Body of pancreas (tissue), 4 donors: ENCODE measurements around the gene NDUFV3. TPM values are rescaled to one million over a fixed set of nuclear protein-coding genes. Genes with fewer than 3 reads are reported as not detected.
"Not testable (repeated sequence)": the region's sequence is repeated elsewhere in the genome, so short reads cannot be mapped to it uniquely, and the experiment has no call there.

Experiments used
- ATAC-seq: fragments of 150-250 bp; one replicate; pipeline ENCODE4 v1.9.1; 2016
- DNase-seq, 4 donors: peaks; one replicate each; pipeline ENCODE4 v3.0.0-alpha.2; 2019
- H3K27ac ChIP-seq, 4 donors: fragments of 200-600 bp; sonication (generic); 1 replicate in 3 of 4; 2 replicates in 1 of 4; pipeline versions ENCODE4 v1.5.1 to v1.6.1; 2016 to 2019; ENCODE audit warnings: mild to moderate bottlenecking in 1 of 4, mixed read lengths in 1 of 4, moderate library complexity in 1 of 4
- H3K27me3 ChIP-seq, 2 donors: fragments of 200-600 bp; sonication (generic); one replicate each; pipeline ENCODE4 v1.6.0; 2016; ENCODE audit warnings: mild to moderate bottlenecking in 1 of 2
- H3K36me3 ChIP-seq, 2 donors: fragments of 200-600 bp; sonication (generic); replicated peaks in 1 of 2; 2 replicates each; pipeline ENCODE4 v1.5.1; 2016; ENCODE audit warnings: low read depth in 2 of 2; ENCODE audit not compliant: insufficient read depth in 1 of 2
- H3K4me1 ChIP-seq: fragments of 200-600 bp; sonication (generic); one replicate; pipeline ENCODE4 v1.6.0; 2016
- H3K4me3 ChIP-seq, 2 donors: fragments of 200-600 bp; sonication (generic); 1 replicate in 1 of 2; 2 replicates in 1 of 2; pipeline ENCODE4 v1.5.1; 2016 to 2019
- H3K9me3 ChIP-seq, 3 donors: fragments of 200-600 bp; sonication (generic); 1 replicate in 2 of 3; 2 replicates in 1 of 3; pipeline ENCODE4 v1.5.1; 2016
- POLR2A ChIP-seq, 3 donors: fragments of 450-650 bp; IDR thresholded peaks; one replicate each; pipeline ENCODE4 v1.6.1; 2016; ENCODE audit warnings: antibody characterized with exemption in 3 of 3, mild to moderate bottlenecking in 2 of 3
- WGBS, 2 donors: methylation state at CpG; one replicate each; pipeline ENCODE4 v1.1.5; 2017; 5-methylcytosine and 5-hydroxymethylcytosine counted together
- intact Hi-C: fragments of 100-400 bp; cut with DNase I; formaldehyde crosslinking; loops from one replicate; pipeline ENCODE4 v1.15.1; 2023
- total RNA-seq, 2 donors: library from RNA; depleted of rRNA; stranded (reverse); fragments of >200 nt; gene quantifications; one replicate each; pipeline ENCODE4 v1.1.0, GENCODE V29; 2016
- TF ChIP-seq, protein P1 (sequence below), 7 experiments: fragments of 450-650 bp in 4 of 7; fragments of 200-600 bp in 3 of 7; sonication (generic) in 3 of 7; IDR thresholded peaks; one replicate each; pipeline ENCODE4 v1.5.1; 2016 to 2019; ENCODE audit warnings: antibody characterized with exemption in 7 of 7

Gene NDUFV3
- total RNA-seq, 2 donors from 2014 or later = 42.3 to 55.0 TPM

DNA sequence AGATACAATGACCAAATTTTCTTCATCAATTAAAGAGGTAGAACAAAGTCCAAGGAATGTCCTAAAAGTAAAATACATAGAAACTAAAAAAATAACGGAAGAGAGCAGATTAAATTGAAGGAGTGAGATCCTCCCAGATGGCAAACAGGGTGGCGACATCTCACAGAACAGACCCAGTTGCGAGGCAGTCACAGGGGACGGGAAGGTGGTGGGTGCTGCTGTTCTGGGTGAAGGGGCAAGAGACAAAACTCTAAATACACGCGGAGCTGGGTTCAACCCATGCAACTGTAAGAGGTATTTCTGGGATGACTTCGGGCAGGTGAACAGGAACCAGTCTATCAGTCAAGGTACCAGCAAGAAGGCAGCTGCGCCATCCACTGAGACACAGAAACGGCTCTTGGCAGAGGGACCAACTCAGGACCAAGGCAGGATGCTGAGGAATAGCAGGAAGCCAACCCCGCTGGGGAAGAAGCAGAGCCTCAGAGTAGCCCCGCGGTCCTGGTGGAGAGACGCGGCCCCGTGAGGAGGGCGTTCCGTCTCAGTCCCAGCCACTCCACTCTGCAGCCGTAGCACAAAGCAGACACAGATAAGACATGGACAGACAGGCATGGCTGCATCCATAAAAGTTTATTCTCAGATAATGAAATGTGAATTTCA, 45.9 kb upstream of the NDUFV3 start:
- intact Hi-C loops = no loop called here
- 81 to 83% methylated on average over 17 to 18 of the region's 18 CpGs for WGBS, 2 donors
- H3K27me3 ChIP-seq = no peaks in the 10 kb centered on the region
- TF ChIP-seq, protein P1, sequence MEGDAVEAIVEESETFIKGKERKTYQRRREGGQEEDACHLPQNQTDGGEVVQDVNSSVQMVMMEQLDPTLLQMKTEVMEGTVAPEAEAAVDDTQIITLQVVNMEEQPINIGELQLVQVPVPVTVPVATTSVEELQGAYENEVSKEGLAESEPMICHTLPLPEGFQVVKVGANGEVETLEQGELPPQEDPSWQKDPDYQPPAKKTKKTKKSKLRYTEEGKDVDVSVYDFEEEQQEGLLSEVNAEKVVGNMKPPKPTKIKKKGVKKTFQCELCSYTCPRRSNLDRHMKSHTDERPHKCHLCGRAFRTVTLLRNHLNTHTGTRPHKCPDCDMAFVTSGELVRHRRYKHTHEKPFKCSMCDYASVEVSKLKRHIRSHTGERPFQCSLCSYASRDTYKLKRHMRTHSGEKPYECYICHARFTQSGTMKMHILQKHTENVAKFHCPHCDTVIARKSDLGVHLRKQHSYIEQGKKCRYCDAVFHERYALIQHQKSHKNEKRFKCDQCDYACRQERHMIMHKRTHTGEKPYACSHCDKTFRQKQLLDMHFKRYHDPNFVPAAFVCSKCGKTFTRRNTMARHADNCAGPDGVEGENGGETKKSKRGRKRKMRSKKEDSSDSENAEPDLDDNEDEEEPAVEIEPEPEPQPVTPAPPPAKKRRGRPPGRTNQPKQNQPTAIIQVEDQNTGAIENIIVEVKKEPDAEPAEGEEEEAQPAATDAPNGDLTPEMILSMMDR (IDR thresholded peaks at IDR 0.05) = no peak
- TF ChIP-seq POLR2A (IDR thresholded peaks at IDR 0.05) = no peak
- peak in 2 of 4 donors; percentile 4 to 9 for DNase-seq
- no peaks in the 10 kb centered on the region for H3K4me1 ChIP-seq
- H3K9me3 ChIP-seq = no peaks in the 10 kb centered on the region
- no peak for ATAC-seq
- peaks cover 6 to 23% of the 10 kb centered on the region in 2 donors for H3K36me3 ChIP-seq
- no peak overlapping the region for H3K27ac ChIP-seq
- no peak overlapping the region for H3K4me3 ChIP-seq

DNA sequence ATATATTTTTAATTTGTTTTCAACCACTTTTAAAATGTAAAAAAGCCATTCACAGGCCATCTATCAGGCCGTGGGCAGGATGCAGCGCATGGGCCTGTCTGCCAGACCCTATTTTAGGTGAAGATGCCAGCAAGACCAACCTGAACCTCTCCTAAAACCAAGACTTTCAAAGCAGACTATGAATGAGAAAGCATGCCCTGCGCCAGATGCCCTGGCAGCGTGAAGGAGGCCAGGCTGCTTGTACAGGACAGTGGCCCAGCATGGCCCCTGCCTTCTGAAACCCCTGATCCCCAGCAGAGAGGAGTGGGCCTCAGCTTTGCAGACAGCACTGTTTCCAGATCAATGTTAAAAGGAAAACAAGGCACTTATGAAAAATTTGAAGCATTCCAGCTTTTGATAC, 45.4 kb upstream of the NDUFV3 start:
- peaks cover 1 to 25% of the 10 kb centered on the region in 2 donors for H3K36me3 ChIP-seq
- WGBS, 2 donors = 90 to 98% methylated on average over 4 of the region's 4 CpGs
- H3K9me3 ChIP-seq = no peaks in the 10 kb centered on the region
- intact Hi-C loops = no loop called here
- H3K4me3 ChIP-seq = no peak overlapping the region
- TF ChIP-seq, protein P1 (IDR thresholded peaks at IDR 0.05) = no peak
- TF ChIP-seq POLR2A (IDR thresholded peaks at IDR 0.05) = no peak
- no peaks in the 10 kb centered on the region for H3K27me3 ChIP-seq
- no peaks in the 10 kb centered on the region for H3K4me1 ChIP-seq
- no peak for ATAC-seq
- H3K27ac ChIP-seq = no peak overlapping the region
- peak in 2 of 4 donors; percentile 2 to 5 for DNase-seq

DNA sequence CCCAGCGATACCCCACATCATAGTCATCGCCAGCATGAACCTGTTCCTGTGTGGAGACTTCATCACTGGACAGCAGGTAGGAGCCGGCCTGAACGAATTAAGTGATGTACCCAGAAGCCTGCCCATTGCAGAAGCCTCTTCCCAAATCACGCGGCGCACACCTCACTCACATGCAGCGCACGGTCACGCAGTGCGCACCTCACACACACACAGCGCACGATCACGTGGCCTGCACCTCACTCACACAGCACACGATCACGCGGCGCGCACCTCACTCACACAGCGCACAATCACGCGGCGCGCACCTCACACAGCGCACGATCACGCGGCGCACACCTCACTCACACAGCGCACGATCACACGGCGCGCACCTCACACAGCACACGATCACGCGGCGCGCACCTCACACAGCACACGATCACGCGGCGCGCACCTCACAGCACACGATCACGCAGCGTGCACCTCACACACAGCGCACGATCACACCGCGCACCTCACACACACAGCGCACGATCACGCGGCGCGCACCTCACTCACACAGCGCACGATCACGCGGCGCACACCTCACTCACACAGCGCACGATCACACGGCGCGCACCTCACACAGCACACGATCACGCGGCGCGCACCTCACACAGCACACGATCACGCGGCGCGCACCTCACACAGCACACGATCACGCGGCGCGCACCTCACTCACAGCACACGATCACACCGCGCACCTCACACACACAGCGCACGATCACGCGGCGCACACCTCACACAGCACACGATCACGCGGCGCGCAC, 44.8 kb upstream of the NDUFV3 start:
- H3K36me3 ChIP-seq = peaks cover 0 to 25% of the 10 kb centered on the region in 2 donors
- H3K27me3 ChIP-seq, H3K9me3 ChIP-seq, DNase-seq, H3K4me1 ChIP-seq, ATAC-seq, H3K4me3 ChIP-seq, intact Hi-C loops, H3K27ac ChIP-seq: not testable (repeated sequence)
- WGBS, 2 donors = 93% methylated on average over 54 to 57 of the region's 95 CpGs

DNA sequence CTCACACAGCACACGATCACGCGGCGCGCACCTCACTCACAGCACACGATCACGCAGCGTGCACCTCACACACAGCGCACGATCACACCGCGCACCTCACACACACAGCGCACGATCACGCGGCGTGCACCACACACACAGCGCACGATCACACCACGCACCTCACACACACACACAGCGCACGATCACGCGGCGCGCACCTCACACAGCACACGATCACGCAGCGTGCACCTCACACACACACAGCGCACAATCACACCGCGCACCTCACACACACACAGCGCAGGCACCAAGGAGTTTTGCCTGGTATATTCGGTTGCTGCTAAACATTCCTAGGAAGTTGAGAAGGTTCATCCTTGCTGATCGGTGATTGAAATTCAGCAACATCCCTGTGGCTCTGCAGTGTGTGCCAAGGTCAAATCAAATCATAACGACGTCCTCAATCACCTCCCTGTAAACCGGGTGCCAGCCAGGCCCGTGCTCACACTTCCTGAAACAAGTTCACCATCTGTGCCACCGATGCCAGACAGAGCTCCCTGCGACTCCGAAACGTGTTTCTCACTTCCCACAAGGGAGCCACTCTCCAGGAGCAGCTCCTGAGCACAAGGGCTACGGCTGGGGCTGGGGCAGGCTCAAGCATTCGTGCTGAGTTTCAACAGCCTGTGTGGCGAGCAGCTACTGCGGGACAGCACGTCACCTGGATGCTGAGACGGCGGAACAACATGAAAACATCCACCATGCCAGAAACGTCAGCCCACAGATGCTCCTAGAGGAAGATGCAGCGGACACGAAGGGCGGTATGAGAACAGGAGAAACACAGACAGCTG, 44.0 kb upstream of the NDUFV3 start:
- H3K4me3 ChIP-seq = no peak overlapping the region
- no peak for DNase-seq

More for the DNA sequence above, 44.0 kb upstream of the NDUFV3 start:
- Histone ChIP-seq H3K36me3 (peaks cover 0 to 33% of the 10 kb centered on the region in 2 donors), H3K27me3 (no peaks in the 10 kb centered on the region), H3K27ac (no peak overlapping the region), H3K4me1 (no peaks in the 10 kb centered on the region), H3K9me3 (no peaks in the 10 kb centered on the region)
- no peak for ATAC-seq
- intact Hi-C loops = no loop called here
- WGBS, 2 donors = 87 to 91% methylated on average over 49 to 54 of the region's 54 CpGs
- TF ChIP-seq, protein P1 (IDR thresholded peaks at IDR 0.05) = no peak
- no peak for TF ChIP-seq POLR2A (IDR thresholded peaks at IDR 0.05)
